Erythroblast (primary cell): ENCODE data around the gene MXI1.
A peak's percentile ranks its signal among the peaks of the same experiment; 100 is the strongest.
"Not testable (repeated sequence)": the region's sequence is repeated elsewhere in the genome, so short reads cannot be mapped to it uniquely, and the experiment has no call there.

Experiments used
- DNase-seq, 2 experiments: peaks; one replicate each; lab custom pipeline; 2025; lab: John Stamatoyannopoulos, UW
- GATA1 ChIP-seq: IDR thresholded peaks from 2 replicates; pipeline ENCODE4 v1.6.1; 2011; ENCODE audit warnings: low read depth, mild to moderate bottlenecking, control low read depth, low read length, moderate library complexity
- POLR2A ChIP-seq: IDR thresholded peaks from 2 replicates; pipeline ENCODE4 v1.6.1; 2011; ENCODE audit warnings: mild to moderate bottlenecking, low read length

Gene MXI1

DNA sequence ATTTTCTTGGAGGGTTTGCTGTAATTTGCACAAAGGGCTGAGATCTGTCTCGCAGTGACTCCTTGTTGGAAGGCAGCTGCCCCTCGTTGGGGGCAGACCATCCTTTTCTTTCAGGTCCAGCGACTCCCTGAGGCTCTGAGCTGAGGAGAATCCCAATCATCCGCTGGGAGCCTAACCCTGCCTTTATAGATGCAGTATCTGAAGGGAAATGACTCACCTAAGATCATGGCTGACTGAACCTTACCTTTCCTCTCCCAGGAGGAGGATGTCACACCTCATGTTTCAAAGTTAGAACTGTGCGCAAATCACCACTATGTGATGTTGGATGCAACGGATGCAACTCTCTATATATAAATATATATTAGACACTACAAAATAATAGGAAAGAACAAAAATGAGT is 36.4 kb upstream of the MXI1 start:
- no peak for DNase-seq
- TF ChIP-seq GATA1 (no peak), POLR2A (no peak)

DNA sequence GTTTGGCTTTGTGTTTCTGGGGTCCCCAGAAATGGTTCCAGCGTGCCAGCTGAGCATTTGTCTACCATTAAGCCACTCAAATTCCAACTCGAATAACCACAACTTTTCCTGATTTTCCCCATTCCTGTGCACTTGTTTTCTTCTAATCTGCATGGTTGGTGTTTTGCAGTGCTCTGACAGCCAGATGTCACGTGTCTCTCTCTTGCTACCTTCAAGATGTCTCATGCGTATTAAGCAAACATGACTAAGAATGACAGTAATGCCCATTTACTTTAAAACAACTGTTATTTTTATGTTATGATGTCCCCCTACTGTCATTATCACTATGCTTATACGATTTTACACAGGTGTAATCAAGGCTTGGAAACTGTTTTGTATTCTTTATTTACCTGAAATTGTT is 35.2 kb upstream of the MXI1 start:
- no peak for DNase-seq
- TF ChIP-seq POLR2A (no peak), GATA1 (no peak)

DNA sequence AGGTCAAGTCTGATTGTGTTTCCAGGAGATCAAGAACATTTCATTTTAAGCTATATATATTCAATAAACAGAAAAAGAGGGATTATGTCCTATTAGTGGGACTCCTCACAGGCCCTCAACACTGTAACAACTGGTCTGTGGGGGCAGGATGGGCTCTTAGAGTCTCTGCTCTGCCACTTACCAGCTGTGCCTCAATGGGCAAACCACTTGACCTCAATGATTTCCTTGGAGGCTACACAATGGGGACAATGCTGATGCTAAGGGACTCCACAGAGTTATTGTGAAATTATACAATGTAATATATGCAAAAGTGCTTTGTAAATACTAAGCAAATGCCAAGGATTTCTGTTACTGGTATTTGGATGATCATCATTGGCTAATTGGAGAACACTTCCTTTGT is 33.2 kb upstream of the MXI1 start:
- no peak for TF ChIP-seq POLR2A
- TF ChIP-seq GATA1, result no peak
- no peak for DNase-seq

DNA sequence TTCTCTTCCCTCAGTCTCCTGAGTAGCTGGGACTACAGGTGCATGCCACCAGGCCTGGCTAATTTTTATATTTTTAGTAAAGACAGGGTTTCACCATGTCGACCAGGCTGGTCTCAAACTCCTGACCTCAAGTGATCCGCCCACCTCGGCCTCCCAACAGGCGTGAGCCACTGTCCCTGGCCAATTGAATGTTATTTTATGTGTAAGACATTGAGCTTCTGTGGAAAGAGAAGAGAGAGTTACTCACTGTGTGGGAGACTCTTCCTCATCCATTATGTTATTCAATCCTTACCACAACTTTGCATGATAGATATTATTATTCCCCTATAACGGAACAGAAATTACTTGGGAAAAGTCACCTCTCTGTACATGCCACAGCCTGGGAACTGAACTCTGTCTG is 32.6 kb upstream of the MXI1 start:
- TF ChIP-seq GATA1 (no peak), POLR2A (no peak)
- DNase-seq, result no peak

DNA sequence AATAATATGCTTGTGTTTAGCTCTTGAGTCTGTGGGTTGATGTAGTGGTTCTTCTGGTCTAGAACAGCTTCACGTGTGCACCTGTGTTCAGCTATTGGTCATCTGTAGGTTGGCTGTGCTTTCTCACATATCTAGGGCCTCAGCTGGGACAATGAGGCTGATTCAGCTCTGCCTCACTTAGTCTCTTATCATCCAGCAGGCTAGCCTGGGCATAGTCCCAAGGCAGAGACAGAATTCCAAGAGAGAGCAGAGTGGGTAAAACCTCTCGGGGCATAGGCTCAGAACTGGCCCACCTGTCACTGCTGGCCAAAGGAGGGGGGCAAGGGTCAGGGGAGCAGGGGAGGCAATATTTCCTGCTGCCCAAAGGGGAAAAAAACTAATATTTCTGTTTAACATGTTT is 32.0 kb upstream of the MXI1 start:
- peak in 1 of 2 experiments; percentile 25 for DNase-seq
- no peak for TF ChIP-seq GATA1
- no peak for TF ChIP-seq POLR2A

DNA sequence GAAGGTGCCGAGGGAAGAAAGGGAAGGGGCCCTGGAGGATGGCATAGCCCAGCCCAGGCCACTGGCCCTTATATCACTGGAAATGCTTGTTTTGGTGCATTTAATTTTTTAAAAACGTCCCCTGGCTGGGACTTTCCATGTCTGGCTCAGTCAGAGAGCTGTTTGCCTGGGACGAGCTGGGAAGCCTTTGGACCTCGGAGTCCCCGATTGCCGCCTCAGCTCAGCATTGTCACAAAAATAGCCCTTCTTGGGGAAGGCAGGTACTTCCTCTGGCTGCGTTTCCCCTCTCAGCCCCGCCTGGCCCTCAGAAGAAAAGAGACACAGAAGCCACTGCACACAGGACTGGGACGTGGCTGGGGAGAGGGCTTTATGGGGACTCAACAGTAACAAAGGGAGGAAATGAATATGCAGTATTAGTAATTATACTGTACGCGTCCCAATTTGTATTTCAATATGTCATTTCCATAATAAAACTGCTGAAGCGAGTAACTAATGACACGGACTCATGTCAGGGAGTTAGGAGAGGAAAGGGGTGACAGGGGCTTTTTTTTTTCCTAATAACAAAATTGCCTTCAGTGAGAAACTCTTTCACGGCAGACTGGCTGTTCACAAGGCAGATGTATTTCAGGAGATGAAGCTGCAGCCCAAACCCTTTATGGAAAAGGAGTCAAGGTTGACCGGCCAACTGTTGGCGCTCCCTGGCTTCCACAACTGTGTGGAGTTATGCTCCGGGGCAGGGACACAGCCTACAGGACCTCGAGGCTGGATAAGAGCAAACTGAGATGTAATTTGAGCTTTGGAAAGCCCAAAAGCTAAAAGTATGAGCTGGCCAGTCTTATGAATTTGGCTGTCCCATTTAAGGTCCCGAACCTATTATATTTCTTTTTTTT is 31.0 kb upstream of the MXI1 start:
- no peak for TF ChIP-seq POLR2A
- no peak for DNase-seq

DNA sequence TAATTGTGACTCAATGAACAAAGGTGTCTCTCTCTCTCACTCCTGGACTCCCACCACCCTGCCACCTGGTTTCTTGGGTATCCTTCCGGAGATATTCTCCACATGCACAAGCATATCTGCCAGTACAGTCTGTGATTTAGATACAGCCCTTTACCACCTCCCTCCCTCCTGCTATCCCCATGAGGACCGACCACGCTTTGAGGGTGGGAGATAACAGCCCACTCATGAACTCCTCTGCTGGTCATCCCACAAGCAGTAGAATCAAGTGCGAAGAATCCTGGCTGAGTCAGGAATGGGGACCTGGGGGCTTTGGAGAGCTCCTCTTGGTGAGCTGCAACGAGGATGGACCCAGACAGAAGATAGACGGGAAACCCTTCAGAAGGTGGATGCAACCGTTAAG is 28.2 kb upstream of the MXI1 start:
- TF ChIP-seq POLR2A (no peak), GATA1 (no peak)
- DNase-seq, result no peak

DNA sequence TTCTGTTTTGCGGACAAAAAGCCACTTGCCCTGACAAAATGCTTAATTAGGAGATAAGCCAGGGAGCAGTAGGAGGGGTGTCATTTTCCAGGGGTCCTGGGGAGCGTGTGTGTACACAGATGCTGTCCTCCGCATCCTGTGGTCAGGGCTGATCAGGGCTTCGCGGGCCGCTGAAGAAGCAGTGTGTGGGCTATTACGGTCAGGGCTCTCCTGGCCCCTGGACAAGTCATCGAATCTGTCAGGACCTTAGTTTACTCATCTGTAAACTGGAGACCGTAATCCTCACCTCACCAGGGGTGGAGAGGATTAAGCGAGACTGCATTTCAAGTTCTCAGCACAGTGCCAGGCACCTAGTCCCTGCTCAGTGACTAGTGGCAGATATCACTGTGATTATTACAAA is 26.0 kb upstream of the MXI1 start:
- no peak for DNase-seq
- TF ChIP-seq GATA1 (no peak), POLR2A (no peak)

DNA sequence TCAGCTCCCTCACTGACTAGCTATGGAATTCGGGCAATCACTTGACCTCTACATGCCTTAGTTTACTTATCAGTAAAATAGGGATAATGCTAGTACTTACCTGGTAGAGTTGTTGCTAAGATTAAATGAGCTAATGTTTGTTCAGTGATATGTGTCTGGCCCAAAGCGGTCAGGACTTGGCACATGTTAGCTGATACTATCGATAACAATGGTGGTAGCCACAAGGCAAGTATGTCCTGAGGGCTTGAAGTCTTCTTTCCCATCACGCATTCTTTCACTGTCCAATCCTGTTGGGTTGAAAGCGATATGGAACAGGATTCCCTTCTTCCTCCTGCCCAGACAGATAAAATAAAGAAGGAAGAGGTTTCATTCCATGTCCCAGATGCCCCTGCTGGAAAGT is 25.5 kb upstream of the MXI1 start:
- no peak for DNase-seq
- TF ChIP-seq GATA1, result no peak
- TF ChIP-seq POLR2A, result no peak

DNA sequence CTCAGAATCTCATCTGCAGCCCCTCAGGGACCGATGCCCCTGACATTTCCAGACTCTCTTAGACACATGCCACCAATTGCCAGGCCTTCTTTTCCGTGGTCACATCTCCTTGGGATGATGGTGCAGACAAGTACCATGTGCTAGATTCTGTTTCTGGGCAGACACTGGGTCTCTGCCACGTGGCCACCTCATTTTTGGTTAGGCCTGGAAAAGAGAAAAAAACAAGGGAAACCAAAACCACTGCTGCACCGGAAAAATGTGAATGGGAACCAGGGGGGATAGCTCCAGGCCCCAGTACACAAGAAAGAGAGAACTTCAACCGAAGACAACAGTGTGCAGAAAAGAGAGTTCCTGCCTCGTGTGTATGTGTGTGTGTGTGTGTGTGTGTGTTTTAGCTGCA is 23.0 kb upstream of the MXI1 start:
- DNase-seq, result no peak
- TF ChIP-seq GATA1 (no peak), POLR2A (no peak)

DNA sequence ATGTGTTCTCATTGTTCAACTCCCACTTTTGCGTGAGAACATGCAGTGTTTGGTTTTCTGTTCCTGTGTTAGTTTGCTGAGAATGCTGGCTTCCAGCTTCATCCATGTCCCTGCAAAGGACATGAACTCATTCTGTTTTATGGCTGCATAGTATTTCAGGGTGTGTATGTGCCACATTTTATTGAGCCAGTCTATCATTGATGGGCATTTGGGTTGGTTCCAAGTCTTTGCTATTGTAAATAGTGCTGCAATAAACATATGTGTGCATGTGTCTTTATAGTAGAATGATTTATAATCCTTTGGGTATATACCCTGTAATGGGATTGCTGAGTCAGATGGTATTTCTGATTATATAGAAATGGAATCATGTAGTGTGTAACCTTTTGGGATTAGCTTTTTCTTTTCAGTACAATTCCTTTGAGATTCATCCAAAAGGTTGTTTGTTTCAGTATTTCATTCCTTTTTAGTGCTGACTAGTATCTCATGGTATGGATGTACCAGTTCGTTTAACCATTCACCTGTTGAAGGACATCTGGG is 21.7 kb upstream of the MXI1 start:
- DNase-seq, result not testable (repeated sequence)

DNA sequence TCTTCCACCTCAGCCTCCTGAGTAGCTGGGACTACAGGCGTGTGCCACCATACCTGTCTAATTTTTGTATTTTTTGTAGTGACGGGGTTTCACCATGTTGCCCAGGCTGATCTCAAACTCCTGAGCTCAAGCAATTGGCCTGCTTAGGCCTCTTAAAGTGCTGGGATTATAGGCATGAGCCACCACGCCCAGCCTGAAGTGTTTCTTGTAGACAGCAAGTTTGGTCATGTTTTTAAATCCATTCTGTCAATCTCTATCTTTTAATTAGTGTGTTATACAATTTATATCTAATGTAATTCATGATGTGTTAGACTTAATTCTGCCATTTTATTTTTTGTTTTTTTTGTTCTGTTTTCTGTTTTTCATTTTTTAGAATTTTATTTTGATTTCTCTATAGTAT is 17.2 kb upstream of the MXI1 start:
- no peak for DNase-seq
- no peak for TF ChIP-seq POLR2A
- no peak for TF ChIP-seq GATA1

DNA sequence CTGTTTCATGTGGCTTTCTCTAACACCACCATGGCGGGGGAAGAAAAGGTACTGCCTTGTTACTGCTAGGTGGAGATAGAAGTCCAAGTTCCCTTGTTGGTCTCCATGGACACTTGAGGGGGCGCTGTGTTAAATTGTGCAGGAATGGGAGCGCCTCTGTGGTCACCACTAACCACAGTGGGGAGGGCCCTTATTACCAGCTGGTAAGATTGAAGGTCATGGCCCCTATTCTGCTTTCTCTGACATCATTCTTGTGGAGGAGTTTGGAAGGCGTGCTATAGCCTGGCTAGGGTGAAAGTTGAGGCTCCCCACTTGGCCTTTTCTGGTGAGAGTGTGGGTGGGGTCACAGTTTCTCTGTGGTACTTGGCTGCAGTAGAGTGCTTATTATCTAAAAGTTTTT is 14.9 kb upstream of the MXI1 start:
- no peak for TF ChIP-seq POLR2A
- TF ChIP-seq GATA1, result no peak

DNA sequence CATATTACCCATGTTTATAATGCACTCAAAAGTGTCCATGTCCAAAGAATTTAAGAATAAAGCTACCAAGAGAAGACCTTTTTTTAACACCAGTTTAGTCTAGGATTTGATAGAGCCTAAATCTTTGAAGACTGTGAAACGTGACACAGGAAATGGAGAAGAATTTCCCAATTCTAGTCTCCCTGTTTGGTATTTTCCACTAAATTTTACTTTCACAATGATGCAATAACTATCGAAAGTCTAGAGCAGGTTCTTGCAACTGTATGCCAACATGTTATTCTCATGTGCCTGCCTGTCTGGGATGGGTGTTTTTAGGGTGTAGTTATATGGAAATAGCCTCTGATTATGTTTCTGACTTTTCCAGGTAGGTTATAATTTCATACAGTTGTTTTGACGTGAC is 6.9 kb upstream of the MXI1 start:
- no peak for DNase-seq
- TF ChIP-seq GATA1, result no peak
- TF ChIP-seq POLR2A, result no peak

More for the DNA sequence above, 14.9 kb upstream of the MXI1 start:
- peak; percentile 64 to 80 for DNase-seq

DNA sequence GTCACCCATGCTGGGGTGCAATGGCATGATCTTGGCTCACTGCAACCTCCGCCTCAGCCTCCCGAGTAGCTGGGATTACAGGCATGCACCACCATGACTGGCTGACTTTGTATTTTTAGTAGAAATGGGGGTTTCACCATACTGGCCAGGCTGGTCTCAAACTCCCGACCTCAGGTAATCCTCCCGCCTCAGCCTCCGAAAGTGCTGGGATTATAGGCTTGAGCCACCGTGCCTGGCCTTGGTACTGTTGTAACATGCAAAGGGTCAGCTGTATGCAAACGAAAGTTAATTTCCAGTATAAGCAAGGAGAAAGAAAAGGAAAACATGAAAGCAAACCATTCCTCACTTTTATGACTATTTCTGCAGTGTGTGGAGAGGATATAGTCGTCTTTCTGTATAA is 6.4 kb upstream of the MXI1 start:
- DNase-seq, result not testable (repeated sequence)
